Endodermal cell (in vitro differentiated cells): Measurements from ENCODE around the gene GLYATL3. TPM values are rescaled to one million over a fixed set of nuclear protein-coding genes. Genes with fewer than 3 reads are reported as not detected.

Experiments used
- DNase-seq: peaks from one replicate; pipeline ENCODE4 v3.0.0-alpha.2; 2017
- H3K27ac ChIP-seq: 2 replicates; pipeline ENCODE4 v1.5.1; 2013; ENCODE audit warnings: mild to moderate bottlenecking, low read depth, low read length, moderate library complexity
- H3K27me3 ChIP-seq: 2 replicates; pipeline ENCODE4 v1.6.1; 2013; ENCODE audit warnings: mild to moderate bottlenecking, low read length, moderate library complexity; ENCODE audit not compliant: insufficient read depth, control insufficient read depth, poor library complexity, severe bottlenecking
- H3K36me3 ChIP-seq: 2 replicates; pipeline ENCODE4 v1.7.0; 2013; ENCODE audit warnings: mild to moderate bottlenecking, low read length, moderate library complexity; ENCODE audit not compliant: control insufficient read depth, insufficient read depth
- H3K4me1 ChIP-seq: one replicate; pipeline ENCODE4 v1.7.0; 2013; ENCODE audit warnings: low read length; ENCODE audit not compliant: control insufficient read depth, insufficient read depth
- H3K4me3 ChIP-seq: 2 replicates; pipeline ENCODE4 v1.5.1; 2013; ENCODE audit warnings: mild to moderate bottlenecking, low read length, moderate library complexity
- H3K9ac ChIP-seq: 2 replicates; pipeline ENCODE4 v1.6.1; 2013; ENCODE audit warnings: mild to moderate bottlenecking, low read length, moderate library complexity; ENCODE audit not compliant: poor library complexity, severe bottlenecking; ENCODE audit errors: extremely low read depth
- H3K9me3 ChIP-seq: 2 replicates; pipeline ENCODE4 v1.6.1; 2013; ENCODE audit warnings: mild to moderate bottlenecking, low read length, moderate library complexity; ENCODE audit not compliant: control insufficient read depth
- H3K27ac Mint-ChIP-seq: 2 replicates; pipeline ENCODE4 v1.8.0; 2020; ENCODE audit warnings: mixed read lengths
- H3K27me3 Mint-ChIP-seq: 2 replicates; pipeline ENCODE4 v1.8.0; 2021; ENCODE audit warnings: mild to moderate bottlenecking, mixed read lengths; ENCODE audit not compliant: insufficient read depth
- H3K36me3 Mint-ChIP-seq: 2 replicates; pipeline ENCODE4 v1.8.0; 2020; ENCODE audit warnings: low read depth, mixed read lengths
- H3K4me1 Mint-ChIP-seq: 2 replicates; pipeline ENCODE4 v1.8.0; 2020; ENCODE audit warnings: mixed read lengths
- H3K4me3 Mint-ChIP-seq: 2 replicates; pipeline ENCODE4 v1.8.0; 2020; ENCODE audit warnings: mild to moderate bottlenecking, moderate library complexity, mixed read lengths
- H3K9me3 Mint-ChIP-seq: 2 replicates; pipeline ENCODE4 v1.8.0; 2020; ENCODE audit warnings: mild to moderate bottlenecking, mixed read lengths
- CTCF ChIP-seq: fragments of 200-600 bp; sonication (generic); conservative IDR thresholded peaks from 2 replicates; pipeline ENCODE4 v1.5.0; 2021; ENCODE audit warnings: antibody characterized with exemption, mild to moderate bottlenecking
- WGBS, 2 experiments: methylation state at CpG; one replicate each; pipeline versions ENCODE4 v1.1.5 to v1.1.7; 2013; ENCODE audit warnings: missing lambda C conversion rate in 2 of 2, mixed read lengths in 1 of 2; ENCODE audit not compliant: insufficient coverage in 1 of 2, insufficient read length in 1 of 2; 5-methylcytosine and 5-hydroxymethylcytosine counted together
- total RNA-seq, 2 donors: library from RNA; stranded (reverse); fragmentation: NEBNext Ultra II Directional in 1 of 2; extraction: Animal tissue kit (Norgen Biotek cat#: 25700) in 1 of 2; gene quantifications; 2 replicates in 1 of 2; 3 replicates in 1 of 2; pipeline ENCODE4 v1.2.1, GENCODE V29; 2021

Gene GLYATL3
- total RNA-seq, 2 donors from 2014 or later: not detected

GRCh38 chr6:49551078-49551865 is 51.5 kb downstream of the GLYATL3 start:
- DNase-seq: peak; percentile 75
- Mint-ChIP-seq H3K27me3 (peaks cover 97% of the 10 kb centered on the region), H3K4me3 (peak overlapping the region; percentile 50), H3K27ac (no peak overlapping the region), H3K36me3 (no peaks in the 10 kb centered on the region), H3K4me1 (peaks cover 28% of the 10 kb centered on the region), H3K9me3 (no peaks in the 10 kb centered on the region)
- Histone ChIP-seq H3K9ac (no peak overlapping the region), H3K36me3 (no peaks in the 10 kb centered on the region), H3K4me1 (peaks cover 4% of the 10 kb centered on the region), H3K27ac (peak overlapping the region; percentile 26), H3K27me3 (peaks cover 73% of the 10 kb centered on the region), H3K9me3 (no peaks in the 10 kb centered on the region), H3K4me3 (peak overlapping the region; percentile 82)
- WGBS, 2 experiments: 1 to 2% methylated on average over 14 to 38 of the region's 38 CpGs
- no peak for TF ChIP-seq CTCF

GRCh38 chr6:49551866-49552129 is 52.1 kb downstream of the GLYATL3 start:
- Histone ChIP-seq H3K4me3 (peak overlapping the region; percentile 82), H3K27me3 (peaks cover 73% of the 10 kb centered on the region), H3K36me3 (no peaks in the 10 kb centered on the region), H3K4me1 (peaks cover 4% of the 10 kb centered on the region), H3K9me3 (no peaks in the 10 kb centered on the region), H3K9ac (no peak overlapping the region), H3K27ac (no peak overlapping the region)
- Mint-ChIP-seq H3K27ac (no peak overlapping the region), H3K27me3 (peaks cover 97% of the 10 kb centered on the region), H3K36me3 (no peaks in the 10 kb centered on the region), H3K4me1 (peaks cover 27% of the 10 kb centered on the region), H3K9me3 (no peaks in the 10 kb centered on the region), H3K4me3 (peak overlapping the region; percentile 50)
- 42 to 50% methylated on average over 1 of the region's 2 CpGs for WGBS, 2 experiments
- TF ChIP-seq CTCF: no peak
- no peak for DNase-seq

GRCh38 chr6:49552596-49552995 is 52.9 kb downstream of the GLYATL3 start:
- no peak overlapping the region for H3K4me3 Mint-ChIP-seq
- Histone ChIP-seq H3K36me3 (no peaks in the 10 kb centered on the region), H3K4me1 (peaks cover 4% of the 10 kb centered on the region), H3K9me3 (no peaks in the 10 kb centered on the region), H3K27ac (no peak overlapping the region), H3K4me3 (no peak overlapping the region), H3K27me3 (peaks cover 66% of the 10 kb centered on the region), H3K9ac (no peak overlapping the region)
- no peaks in the 10 kb centered on the region for H3K9me3 Mint-ChIP-seq
- DNase-seq: no peak
- H3K4me1 Mint-ChIP-seq: peaks cover 27% of the 10 kb centered on the region
- H3K36me3 Mint-ChIP-seq: no peaks in the 10 kb centered on the region
- 73 to 91% methylated on average over 2 of the region's 2 CpGs for WGBS, 2 experiments
- no peak overlapping the region for H3K27ac Mint-ChIP-seq
- no peak for TF ChIP-seq CTCF
- peaks cover 93% of the 10 kb centered on the region for H3K27me3 Mint-ChIP-seq
